GM23338 (cell line): ENCODE measurements around the gene ACOT8. TPM values are rescaled to one million over a fixed set of nuclear protein-coding genes. Genes with fewer than 3 reads are reported as not detected.

Experiments
- ATAC-seq: fragments of 200-7000 bp; cut with Tn5 transposase; 3 replicates; pipeline ENCODE4 v1.9.1; 2020
- DNase-seq: peaks from one replicate; pipeline ENCODE4 v3.0.0-alpha.2; 2015; ENCODE audit warnings: low spot score
- H2AFZ ChIP-seq: fragments of 200-600 bp; sonication (generic); 2 replicates; pipeline ENCODE4 v1.8.0; 2016; ENCODE audit warnings: antibody characterized with exemption, mild to moderate bottlenecking, moderate library complexity
- H3F3A ChIP-seq: fragments of 200-600 bp; sonication (generic); replicated peaks from 2 replicates; pipeline ENCODE4 v1.8.0; 2017; ENCODE audit warnings: antibody characterized with exemption, mixed run types, low read depth
- H3K27ac ChIP-seq: fragments of 200-600 bp; sonication (generic); 2 replicates; pipeline ENCODE4 v1.6.1; 2016; ENCODE audit warnings: low read depth
- H3K27me3 ChIP-seq: fragments of 200-600 bp; sonication (generic); 2 replicates; pipeline ENCODE4 v1.8.0; 2016; ENCODE audit warnings: mild to moderate bottlenecking, mixed run types, moderate library complexity; ENCODE audit not compliant: insufficient read depth
- H3K36me3 ChIP-seq: fragments of 200-600 bp; sonication (generic); 2 replicates; pipeline ENCODE4 v1.8.0; 2016; ENCODE audit warnings: mild to moderate bottlenecking; ENCODE audit not compliant: insufficient read depth
- H3K4me1 ChIP-seq: fragments of 200-600 bp; sonication (generic); 2 replicates; pipeline ENCODE4 v1.8.0; 2016; ENCODE audit warnings: mild to moderate bottlenecking, moderate library complexity; ENCODE audit not compliant: insufficient read depth
- H3K4me2 ChIP-seq: fragments of 200-600 bp; sonication (generic); 2 replicates; pipeline ENCODE4 v1.7.1; 2017; ENCODE audit warnings: mixed run types
- H3K4me3 ChIP-seq: fragments of 200-600 bp; sonication (generic); 2 replicates; pipeline ENCODE4 v1.6.1; 2016; ENCODE audit warnings: mixed run types
- H3K79me2 ChIP-seq: fragments of 200-600 bp; sonication (generic); replicated peaks from 2 replicates; pipeline ENCODE4 v1.8.0; 2017; ENCODE audit warnings: mild to moderate bottlenecking; ENCODE audit not compliant: insufficient read depth
- H3K9me2 ChIP-seq: fragments of 200-600 bp; sonication (generic); 2 replicates; pipeline ENCODE4 v1.8.0; 2017; ENCODE audit not compliant: insufficient read depth
- H4K20me1 ChIP-seq: fragments of 200-600 bp; sonication (generic); replicated peaks from 2 replicates; pipeline ENCODE4 v1.8.0; 2017; ENCODE audit warnings: mild to moderate bottlenecking; ENCODE audit not compliant: insufficient read depth
- H3K27ac Mint-ChIP-seq: 2 replicates; pipeline ENCODE4 v1.8.0; 2020; ENCODE audit warnings: inconsistent platforms, mild to moderate bottlenecking, moderate library complexity, mixed read lengths
- H3K27me3 Mint-ChIP-seq: 3 replicates; pipeline ENCODE4 v1.8.0; 2022; ENCODE audit warnings: low read depth, mild to moderate bottlenecking, moderate library complexity, mixed read lengths, inconsistent platforms; ENCODE audit not compliant: insufficient read depth, poor library complexity
- H3K36me3 Mint-ChIP-seq: 3 replicates; pipeline ENCODE4 v1.8.0; 2021; ENCODE audit warnings: low read depth, mild to moderate bottlenecking, inconsistent platforms, moderate library complexity, mixed read lengths
- H3K4me1 Mint-ChIP-seq: 3 replicates; pipeline ENCODE4 v1.8.0; 2020; ENCODE audit warnings: mild to moderate bottlenecking, inconsistent platforms, mixed read lengths
- H3K4me3 Mint-ChIP-seq: 3 replicates; pipeline ENCODE4 v1.8.0; 2021; ENCODE audit warnings: moderate library complexity, mild to moderate bottlenecking, inconsistent platforms, mixed read lengths
- H3K9me3 Mint-ChIP-seq: 3 replicates; pipeline ENCODE4 v1.8.0; 2020; ENCODE audit warnings: moderate library complexity, mild to moderate bottlenecking, inconsistent platforms, mixed read lengths
- CREB1 ChIP-seq: fragments of 250-450 bp; sonication (Bioruptor Pico); IDR thresholded peaks from 2 replicates; pipeline ENCODE4 v1.5.0; 2020; ENCODE audit warnings: low read depth, mild to moderate bottlenecking, moderate library complexity
- EZH2 ChIP-seq: fragments of 200-600 bp; sonication (generic); IDR thresholded peaks from one replicate; pipeline ENCODE4 v1.8.0; 2017; ENCODE audit warnings: antibody characterized with exemption, mild to moderate bottlenecking, low read depth; ENCODE audit not compliant: unreplicated experiment
- JUNB ChIP-seq: IDR thresholded peaks from one replicate; pipeline ENCODE4 v1.6.1; 2016; ENCODE audit warnings: antibody characterized with exemption; ENCODE audit not compliant: unreplicated experiment
- NANOG ChIP-seq: IDR thresholded peaks from 2 replicates; pipeline ENCODE4 v1.6.1; 2016; ENCODE audit warnings: antibody characterized with exemption, borderline replicate concordance
- POLR2AphosphoS5 ChIP-seq: IDR thresholded peaks from 2 replicates; pipeline ENCODE4 v1.6.1; 2016; ENCODE audit warnings: antibody characterized with exemption, low read depth
- STAT1 ChIP-seq: IDR thresholded peaks from one replicate; pipeline ENCODE4 v1.6.1; 2016; ENCODE audit warnings: antibody characterized with exemption; ENCODE audit not compliant: unreplicated experiment
- ZNF114 ChIP-seq: fragments of 250-450 bp; sonication (Bioruptor Pico); IDR thresholded peaks from 2 replicates; pipeline ENCODE4 v1.5.0; 2020; ENCODE audit warnings: mild to moderate bottlenecking, moderate library complexity
- ZNF331 ChIP-seq: fragments of 250-450 bp; sonication (Bioruptor Pico); IDR thresholded peaks from 2 replicates; pipeline ENCODE4 v1.5.0; 2020; ENCODE audit warnings: low read depth, mild to moderate bottlenecking, moderate library complexity
- polyA plus RNA-seq: library from polyadenylated mRNA; unstranded; fragments of >200 nt; fragmentation: Nextera tagmentation; extraction: Ambion mirVana; gene quantifications from 2 replicates; pipeline ENCODE4 v1.2.1, GENCODE V29; 2016
- total RNA-seq: library from RNA; depleted of rRNA; stranded (reverse); fragments of >200 nt; shearing (Covaris generic); gene quantifications from 2 replicates; pipeline ENCODE4 v1.2.3, GENCODE V29; 2014
- TF ChIP-seq, protein P1 (sequence below): IDR thresholded peaks from one replicate; pipeline ENCODE4 v1.6.1; 2018; ENCODE audit warnings: antibody characterized with exemption; ENCODE audit not compliant: unreplicated experiment
- TF ChIP-seq, protein P2 (sequence below), 2 experiments: fragments of 200-600 bp in 1 of 2; sonication (generic) in 1 of 2; conservative IDR thresholded peaks; 2 replicates each; pipeline versions ENCODE4 v1.5.1 to v1.6.1; 2016 to 2017; ENCODE audit warnings: antibody characterized with exemption in 2 of 2, low read depth in 2 of 2, mild to moderate bottlenecking in 2 of 2, moderate library complexity in 1 of 2
- TF ChIP-seq, protein P3 (sequence below): fragments of 250-450 bp; sonication (Bioruptor Pico); IDR thresholded peaks from 2 replicates; pipeline ENCODE4 v1.5.0; 2020; ENCODE audit warnings: mild to moderate bottlenecking, moderate library complexity

The ACOT8 gene
- total and polyA plus RNA-seq, 2 experiments from 2014 or later = 42.0 to 75.2 TPM

DNA sequence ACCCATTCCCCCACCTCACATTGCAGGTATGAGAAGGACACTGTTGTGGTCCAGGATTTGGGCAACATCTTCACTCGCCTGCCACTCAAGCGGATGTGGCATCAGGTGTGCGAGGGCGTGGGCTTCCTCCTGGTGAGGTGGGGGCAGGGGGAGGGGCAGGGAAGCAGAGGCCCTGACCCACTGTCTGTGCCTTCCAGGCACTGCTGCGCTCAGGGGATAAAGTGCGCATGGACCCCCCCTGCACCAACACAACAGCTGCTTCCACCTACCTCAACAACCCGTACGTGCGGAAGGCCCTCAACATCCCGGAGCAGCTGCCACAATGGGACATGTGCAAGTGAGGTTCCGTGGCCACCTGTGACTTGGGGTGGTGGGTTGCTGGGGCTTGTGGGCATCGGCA is 37.6 kb upstream of the ACOT8 start:
- Histone ChIP-seq H3K27me3 (no peaks in the 10 kb centered on the region), H3K4me1 (no peaks in the 10 kb centered on the region; the same call in 1 of the 2 replicates), H3K4me3 (no peak overlapping the region), H4K20me1 (no peaks in the 10 kb centered on the region; the same call in 1 of the 2 replicates), H3K9me2 (no peaks in the 10 kb centered on the region), H2AFZ (no peak overlapping the region), H3K4me2 (no peak overlapping the region), H3K27ac (no peak overlapping the region), H3K79me2 (0 out of 2 replicates have a peak, but pooled peaks cover under 1% of the 10 kb centered on the region), H3K36me3 (no peaks in the 10 kb centered on the region), H3F3A (0 out of 2 replicates have a peak, but pooled peaks cover 6% of the 10 kb centered on the region)
- DNase-seq (no peak), ATAC-seq (no peak)
- peaks cover 25% of the 10 kb centered on the region for H3K27me3 Mint-ChIP-seq
- peaks cover 3% of the 10 kb centered on the region; the same call in 1 of the 3 replicates for H3K9me3 Mint-ChIP-seq
- H3K36me3 Mint-ChIP-seq = peaks cover 45% of the 10 kb centered on the region
- no peak overlapping the region for H3K4me3 Mint-ChIP-seq
- H3K27ac Mint-ChIP-seq = no peak overlapping the region
- H3K4me1 Mint-ChIP-seq = peaks cover 10% of the 10 kb centered on the region; the same call in 2 of the 3 replicates
- TF ChIP-seq, protein P1, sequence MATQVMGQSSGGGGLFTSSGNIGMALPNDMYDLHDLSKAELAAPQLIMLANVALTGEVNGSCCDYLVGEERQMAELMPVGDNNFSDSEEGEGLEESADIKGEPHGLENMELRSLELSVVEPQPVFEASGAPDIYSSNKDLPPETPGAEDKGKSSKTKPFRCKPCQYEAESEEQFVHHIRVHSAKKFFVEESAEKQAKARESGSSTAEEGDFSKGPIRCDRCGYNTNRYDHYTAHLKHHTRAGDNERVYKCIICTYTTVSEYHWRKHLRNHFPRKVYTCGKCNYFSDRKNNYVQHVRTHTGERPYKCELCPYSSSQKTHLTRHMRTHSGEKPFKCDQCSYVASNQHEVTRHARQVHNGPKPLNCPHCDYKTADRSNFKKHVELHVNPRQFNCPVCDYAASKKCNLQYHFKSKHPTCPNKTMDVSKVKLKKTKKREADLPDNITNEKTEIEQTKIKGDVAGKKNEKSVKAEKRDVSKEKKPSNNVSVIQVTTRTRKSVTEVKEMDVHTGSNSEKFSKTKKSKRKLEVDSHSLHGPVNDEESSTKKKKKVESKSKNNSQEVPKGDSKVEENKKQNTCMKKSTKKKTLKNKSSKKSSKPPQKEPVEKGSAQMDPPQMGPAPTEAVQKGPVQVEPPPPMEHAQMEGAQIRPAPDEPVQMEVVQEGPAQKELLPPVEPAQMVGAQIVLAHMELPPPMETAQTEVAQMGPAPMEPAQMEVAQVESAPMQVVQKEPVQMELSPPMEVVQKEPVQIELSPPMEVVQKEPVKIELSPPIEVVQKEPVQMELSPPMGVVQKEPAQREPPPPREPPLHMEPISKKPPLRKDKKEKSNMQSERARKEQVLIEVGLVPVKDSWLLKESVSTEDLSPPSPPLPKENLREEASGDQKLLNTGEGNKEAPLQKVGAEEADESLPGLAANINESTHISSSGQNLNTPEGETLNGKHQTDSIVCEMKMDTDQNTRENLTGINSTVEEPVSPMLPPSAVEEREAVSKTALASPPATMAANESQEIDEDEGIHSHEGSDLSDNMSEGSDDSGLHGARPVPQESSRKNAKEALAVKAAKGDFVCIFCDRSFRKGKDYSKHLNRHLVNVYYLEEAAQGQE = no peak
- TF ChIP-seq ZNF331 (CRISPR knock-in tag) (no peak), ZNF114 (CRISPR knock-in tag) (no peak), POLR2AphosphoS5 (no peak), JUNB (no peak), NANOG (no peak), EZH2 (no peak), CREB1 (CRISPR knock-in tag) (no peak), STAT1 (no peak)
- TF ChIP-seq, protein P2, sequence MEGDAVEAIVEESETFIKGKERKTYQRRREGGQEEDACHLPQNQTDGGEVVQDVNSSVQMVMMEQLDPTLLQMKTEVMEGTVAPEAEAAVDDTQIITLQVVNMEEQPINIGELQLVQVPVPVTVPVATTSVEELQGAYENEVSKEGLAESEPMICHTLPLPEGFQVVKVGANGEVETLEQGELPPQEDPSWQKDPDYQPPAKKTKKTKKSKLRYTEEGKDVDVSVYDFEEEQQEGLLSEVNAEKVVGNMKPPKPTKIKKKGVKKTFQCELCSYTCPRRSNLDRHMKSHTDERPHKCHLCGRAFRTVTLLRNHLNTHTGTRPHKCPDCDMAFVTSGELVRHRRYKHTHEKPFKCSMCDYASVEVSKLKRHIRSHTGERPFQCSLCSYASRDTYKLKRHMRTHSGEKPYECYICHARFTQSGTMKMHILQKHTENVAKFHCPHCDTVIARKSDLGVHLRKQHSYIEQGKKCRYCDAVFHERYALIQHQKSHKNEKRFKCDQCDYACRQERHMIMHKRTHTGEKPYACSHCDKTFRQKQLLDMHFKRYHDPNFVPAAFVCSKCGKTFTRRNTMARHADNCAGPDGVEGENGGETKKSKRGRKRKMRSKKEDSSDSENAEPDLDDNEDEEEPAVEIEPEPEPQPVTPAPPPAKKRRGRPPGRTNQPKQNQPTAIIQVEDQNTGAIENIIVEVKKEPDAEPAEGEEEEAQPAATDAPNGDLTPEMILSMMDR (conservative IDR thresholded peaks at IDR 0.05; ENCODE audit: low read depth in 2 of 2) = no peak

DNA sequence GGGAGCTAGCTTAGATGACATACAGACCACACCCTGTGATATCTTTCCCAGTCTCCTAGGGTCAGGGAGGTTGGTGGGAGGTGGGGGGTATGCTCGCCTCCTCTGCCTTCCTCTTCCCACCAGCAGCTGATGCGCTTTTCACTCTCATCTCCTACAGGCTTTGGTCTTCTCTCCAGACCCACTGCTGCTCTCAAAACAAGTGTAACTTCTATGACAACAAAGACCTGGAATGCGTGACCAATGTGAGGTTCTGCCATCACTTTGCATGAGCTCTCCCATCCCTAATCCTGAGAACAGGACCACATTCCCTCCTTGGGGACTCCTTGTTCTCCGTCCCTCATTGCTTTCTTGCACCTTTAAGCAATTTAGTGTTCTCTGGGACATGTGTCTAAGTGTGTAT is 36.6 kb upstream of the ACOT8 start:
- Histone ChIP-seq H3F3A (0 out of 2 replicates have a peak, but pooled peaks cover 6% of the 10 kb centered on the region), H3K4me3 (no peak overlapping the region), H3K4me1 (peaks cover 3% of the 10 kb centered on the region; the same call in 1 of the 2 replicates), H3K27me3 (no peaks in the 10 kb centered on the region), H3K79me2 (0 out of 2 replicates have a peak, but pooled peaks cover 5% of the 10 kb centered on the region), H3K27ac (no peak overlapping the region), H3K9me2 (no peaks in the 10 kb centered on the region), H3K36me3 (no peaks in the 10 kb centered on the region), H2AFZ (no peak overlapping the region), H4K20me1 (no peaks in the 10 kb centered on the region), H3K4me2 (no peak overlapping the region)
- peaks cover 3% of the 10 kb centered on the region; the same call in 1 of the 3 replicates for H3K9me3 Mint-ChIP-seq
- peaks cover 14% of the 10 kb centered on the region; the same call in 2 of the 3 replicates for H3K4me1 Mint-ChIP-seq
- H3K27ac Mint-ChIP-seq = no peak overlapping the region
- no peak overlapping the region for H3K4me3 Mint-ChIP-seq
- ATAC-seq (no peak), DNase-seq (no peak)
- peaks cover 42% of the 10 kb centered on the region for H3K36me3 Mint-ChIP-seq
- peaks cover 21% of the 10 kb centered on the region for H3K27me3 Mint-ChIP-seq
- TF ChIP-seq NANOG (no peak), CREB1 (CRISPR knock-in tag) (no peak)
- TF ChIP-seq, protein P3, sequence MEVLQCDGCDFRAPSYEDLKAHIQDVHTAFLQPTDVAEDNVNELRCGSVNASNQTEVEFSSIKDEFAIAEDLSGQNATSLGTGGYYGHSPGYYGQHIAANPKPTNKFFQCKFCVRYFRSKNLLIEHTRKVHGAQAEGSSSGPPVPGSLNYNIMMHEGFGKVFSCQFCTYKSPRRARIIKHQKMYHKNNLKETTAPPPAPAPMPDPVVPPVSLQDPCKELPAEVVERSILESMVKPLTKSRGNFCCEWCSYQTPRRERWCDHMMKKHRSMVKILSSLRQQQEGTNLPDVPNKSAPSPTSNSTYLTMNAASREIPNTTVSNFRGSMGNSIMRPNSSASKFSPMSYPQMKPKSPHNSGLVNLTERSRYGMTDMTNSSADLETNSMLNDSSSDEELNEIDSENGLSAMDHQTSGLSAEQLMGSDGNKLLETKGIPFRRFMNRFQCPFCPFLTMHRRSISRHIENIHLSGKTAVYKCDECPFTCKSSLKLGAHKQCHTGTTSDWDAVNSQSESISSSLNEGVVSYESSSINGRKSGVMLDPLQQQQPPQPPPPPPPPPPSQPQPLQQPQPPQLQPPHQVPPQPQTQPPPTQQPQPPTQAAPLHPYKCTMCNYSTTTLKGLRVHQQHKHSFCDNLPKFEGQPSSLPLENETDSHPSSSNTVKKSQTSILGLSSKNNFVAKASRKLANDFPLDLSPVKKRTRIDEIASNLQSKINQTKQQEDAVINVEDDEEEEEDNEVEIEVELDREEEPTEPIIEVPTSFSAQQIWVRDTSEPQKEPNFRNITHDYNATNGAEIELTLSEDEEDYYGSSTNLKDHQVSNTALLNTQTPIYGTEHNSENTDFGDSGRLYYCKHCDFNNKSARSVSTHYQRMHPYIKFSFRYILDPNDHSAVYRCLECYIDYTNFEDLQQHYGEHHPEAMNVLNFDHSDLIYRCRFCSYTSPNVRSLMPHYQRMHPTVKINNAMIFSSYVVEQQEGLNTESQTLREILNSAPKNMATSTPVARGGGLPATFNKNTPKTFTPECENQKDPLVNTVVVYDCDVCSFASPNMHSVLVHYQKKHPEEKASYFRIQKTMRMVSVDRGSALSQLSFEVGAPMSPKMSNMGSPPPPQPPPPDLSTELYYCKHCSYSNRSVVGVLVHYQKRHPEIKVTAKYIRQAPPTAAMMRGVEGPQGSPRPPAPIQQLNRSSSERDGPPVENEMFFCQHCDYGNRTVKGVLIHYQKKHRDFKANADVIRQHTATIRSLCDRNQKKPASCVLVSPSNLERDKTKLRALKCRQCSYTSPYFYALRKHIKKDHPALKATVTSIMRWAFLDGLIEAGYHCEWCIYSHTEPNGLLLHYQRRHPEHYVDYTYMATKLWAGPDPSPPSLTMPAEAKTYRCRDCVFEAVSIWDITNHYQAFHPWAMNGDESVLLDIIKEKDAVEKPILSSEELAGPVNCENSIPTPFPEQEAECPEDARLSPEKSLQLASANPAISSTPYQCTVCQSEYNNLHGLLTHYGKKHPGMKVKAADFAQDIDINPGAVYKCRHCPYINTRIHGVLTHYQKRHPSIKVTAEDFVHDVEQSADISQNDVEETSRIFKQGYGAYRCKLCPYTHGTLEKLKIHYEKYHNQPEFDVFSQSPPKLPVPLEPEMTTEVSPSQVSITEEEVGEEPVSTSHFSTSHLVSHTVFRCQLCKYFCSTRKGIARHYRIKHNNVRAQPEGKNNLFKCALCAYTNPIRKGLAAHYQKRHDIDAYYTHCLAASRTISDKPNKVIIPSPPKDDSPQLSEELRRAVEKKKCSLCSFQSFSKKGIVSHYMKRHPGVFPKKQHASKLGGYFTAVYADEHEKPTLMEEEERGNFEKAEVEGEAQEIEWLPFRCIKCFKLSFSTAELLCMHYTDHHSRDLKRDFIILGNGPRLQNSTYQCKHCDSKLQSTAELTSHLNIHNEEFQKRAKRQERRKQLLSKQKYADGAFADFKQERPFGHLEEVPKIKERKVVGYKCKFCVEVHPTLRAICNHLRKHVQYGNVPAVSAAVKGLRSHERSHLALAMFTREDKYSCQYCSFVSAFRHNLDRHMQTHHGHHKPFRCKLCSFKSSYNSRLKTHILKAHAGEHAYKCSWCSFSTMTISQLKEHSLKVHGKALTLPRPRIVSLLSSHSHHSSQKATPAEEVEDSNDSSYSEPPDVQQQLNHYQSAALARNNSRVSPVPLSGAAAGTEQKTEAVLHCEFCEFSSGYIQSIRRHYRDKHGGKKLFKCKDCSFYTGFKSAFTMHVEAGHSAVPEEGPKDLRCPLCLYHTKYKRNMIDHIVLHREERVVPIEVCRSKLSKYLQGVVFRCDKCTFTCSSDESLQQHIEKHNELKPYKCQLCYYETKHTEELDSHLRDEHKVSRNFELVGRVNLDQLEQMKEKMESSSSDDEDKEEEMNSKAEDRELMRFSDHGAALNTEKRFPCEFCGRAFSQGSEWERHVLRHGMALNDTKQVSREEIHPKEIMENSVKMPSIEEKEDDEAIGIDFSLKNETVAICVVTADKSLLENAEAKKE = no peak
